ENCODE results near the gene PARP6.

DNA sequence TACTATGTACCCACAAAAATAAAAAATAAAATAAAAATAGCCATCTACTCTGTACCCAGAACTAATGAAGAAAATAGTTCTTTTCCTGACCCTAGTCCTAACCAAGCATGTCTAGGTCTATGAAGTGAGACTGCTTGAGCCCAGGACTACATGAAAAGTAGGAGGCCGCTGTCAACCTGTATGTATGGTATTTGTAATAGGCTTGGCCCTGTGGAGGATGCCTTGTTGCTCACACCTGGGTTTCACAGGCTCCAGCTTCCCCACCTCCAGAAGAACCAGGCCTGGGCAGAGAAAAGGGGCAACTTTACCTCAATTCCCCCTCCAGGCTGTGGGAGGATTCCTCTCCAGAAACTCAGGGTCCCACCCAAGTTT, 34.5 kb downstream of the PARP6 start:
- no peak for TF ChIP-seq NRF1 (IDR thresholded peaks at IDR 0.05; ENCODE audit: low read depth, low read length)
- TF ChIP-seq GTF2F1 (IDR thresholded peaks at IDR 0.05; ENCODE audit: borderline replicate concordance, low read depth, low read length), result no peak
- TF ChIP-seq POLR2A (IDR thresholded peaks at IDR 0.05; ENCODE audit: control extremely low read depth in 1 of 2, low read depth in 2 of 2, low read length in 2 of 2), result no peak
- TF ChIP-seq KDM5A (IDR thresholded peaks at IDR 0.05; ENCODE audit: low read length), result no peak
- TF ChIP-seq POLR2AphosphoS5 (IDR thresholded peaks at IDR 0.05; ENCODE audit: low read depth, low read length), result no peak

Measured in H1 (cell line).